ENCODE data around the gene BUB3.

The BUB3 gene, protein sequence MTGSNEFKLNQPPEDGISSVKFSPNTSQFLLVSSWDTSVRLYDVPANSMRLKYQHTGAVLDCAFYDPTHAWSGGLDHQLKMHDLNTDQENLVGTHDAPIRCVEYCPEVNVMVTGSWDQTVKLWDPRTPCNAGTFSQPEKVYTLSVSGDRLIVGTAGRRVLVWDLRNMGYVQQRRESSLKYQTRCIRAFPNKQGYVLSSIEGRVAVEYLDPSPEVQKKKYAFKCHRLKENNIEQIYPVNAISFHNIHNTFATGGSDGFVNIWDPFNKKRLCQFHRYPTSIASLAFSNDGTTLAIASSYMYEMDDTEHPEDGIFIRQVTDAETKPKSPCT

DNA sequence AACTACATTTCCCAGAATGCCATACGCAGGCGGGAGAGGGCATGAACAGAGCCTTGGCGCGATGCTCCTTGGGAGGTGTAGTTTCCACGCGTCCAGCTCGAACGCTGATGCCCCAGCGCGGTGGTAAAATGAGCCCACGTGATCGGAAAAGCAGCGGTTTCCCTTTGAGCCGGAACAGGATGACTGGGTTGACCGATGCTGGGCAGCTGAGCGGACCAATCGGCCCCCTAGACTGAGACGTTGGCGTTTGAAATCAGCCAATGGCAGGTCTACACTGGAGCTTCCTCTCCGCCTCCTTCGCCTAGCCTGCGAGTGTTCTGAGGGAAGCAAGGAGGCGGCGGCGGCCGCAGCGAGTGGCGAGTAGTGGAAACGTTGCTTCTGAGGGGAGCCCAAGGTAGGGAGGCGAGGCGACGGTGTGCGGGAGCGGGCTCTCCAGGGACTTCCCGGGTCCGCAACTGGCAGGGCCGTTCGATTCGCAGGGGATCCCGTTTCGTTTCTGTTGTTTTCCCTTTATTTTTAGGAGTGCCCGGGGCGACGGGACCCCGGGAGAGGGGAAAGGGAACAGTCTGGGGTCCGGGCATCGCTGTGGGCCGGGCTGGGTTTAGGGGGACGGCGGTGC, at the start of gene BUB3:
TSS of gene BUB3 (plus strand) at position 311 of the 619 bp plus-strand sequence. CDS start 516 bp downstream, outside the sequence.
- DNase-seq, result peak; percentile 92 to 95

DNA sequence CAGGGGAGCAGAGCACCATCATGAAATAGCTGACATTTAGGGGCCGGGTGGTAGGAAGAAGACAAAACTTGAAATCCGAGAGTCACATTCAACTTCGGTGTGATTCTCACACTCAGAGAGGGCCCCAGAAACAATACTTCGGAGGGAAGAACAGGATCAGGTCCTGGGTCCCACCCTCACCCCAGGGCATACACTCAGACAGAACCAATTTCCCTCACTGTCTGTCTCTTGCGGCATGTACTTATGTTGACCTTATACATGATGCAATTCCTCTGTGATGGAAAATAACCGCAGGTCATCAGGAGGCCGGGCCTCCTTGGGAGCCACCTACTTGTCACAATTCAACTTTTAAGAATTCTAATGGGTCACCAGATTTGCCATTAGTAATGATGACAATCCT, 44.7 kb upstream of the BUB3 start:
- no peak for DNase-seq

DNA sequence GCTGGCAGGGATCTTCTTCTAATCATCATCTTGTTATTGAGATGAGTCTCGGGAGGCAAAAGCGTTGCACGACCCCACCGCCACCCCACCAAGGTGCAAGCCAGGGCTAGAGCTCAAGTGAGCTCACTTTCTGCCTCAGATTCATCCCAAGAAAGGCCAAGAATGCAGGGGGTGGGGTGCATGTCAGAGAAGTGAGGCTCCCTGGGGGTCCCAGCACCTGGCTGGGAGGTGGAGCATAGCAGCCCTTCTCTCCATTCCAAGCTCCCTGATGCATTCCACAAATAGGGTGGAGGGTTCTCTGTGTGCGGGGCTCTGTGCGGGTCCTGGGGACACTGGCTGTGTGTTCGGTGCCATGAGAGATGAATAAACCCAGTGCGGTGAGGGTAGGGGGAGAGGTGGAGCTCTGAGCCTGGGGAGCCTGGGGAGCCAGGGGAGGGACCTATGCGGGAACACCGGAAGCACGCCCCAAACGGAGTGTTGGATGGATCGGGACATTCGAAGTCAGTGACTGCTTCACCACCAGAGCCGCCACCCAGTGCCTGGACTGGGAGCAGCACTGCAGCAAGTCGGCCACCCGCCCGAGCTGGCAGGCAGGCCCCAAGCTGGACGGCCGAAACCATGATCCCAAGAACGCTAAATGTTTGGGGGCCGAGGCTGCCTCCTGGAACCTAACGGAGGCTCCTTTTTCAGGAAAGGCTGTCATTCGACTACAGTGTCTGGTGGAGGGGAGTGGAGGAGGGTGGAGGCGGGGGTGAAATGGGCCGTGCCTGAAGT, 36.4 kb upstream of the BUB3 start:
- no peak for DNase-seq

DNA sequence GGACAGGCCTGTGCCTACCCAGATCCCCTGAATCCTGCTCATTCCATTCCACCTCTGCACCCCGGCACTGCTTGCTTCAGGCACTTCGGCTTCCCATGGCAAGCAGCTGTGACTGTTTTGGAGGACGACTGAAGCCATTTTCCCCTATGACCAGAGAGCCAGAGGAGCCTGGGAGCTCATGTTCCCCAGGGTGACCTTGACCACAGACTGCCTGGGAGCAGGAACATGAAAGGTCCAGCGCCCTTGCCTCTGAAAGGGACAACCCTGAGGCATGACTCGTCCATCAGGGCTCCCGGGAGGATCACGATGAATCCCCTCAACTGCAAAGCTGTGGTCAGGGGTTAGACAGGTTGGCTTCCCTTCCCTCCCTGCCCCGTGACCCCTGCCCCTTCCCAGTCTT, 35.1 kb upstream of the BUB3 start:
- no peak for DNase-seq

DNA sequence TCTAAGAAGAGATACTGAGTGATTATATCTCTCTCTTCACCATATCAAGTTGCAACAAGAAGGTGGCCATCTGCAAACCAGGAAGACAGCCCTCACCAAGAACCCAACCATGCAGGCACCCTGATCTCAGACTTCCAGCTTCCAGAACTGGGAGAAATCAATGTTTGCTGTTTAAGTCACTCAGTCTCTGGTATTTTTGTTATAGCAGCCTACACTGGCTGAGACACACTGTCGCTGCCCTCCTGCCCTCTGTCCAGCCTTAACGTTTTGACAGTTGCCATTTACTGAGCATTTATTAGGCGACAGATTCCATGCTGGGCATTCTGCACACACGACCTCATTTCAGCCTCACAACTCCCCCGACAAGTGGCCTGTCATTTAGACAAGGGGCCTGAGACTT, 28.0 kb upstream of the BUB3 start:
- no peak for DNase-seq

DNA sequence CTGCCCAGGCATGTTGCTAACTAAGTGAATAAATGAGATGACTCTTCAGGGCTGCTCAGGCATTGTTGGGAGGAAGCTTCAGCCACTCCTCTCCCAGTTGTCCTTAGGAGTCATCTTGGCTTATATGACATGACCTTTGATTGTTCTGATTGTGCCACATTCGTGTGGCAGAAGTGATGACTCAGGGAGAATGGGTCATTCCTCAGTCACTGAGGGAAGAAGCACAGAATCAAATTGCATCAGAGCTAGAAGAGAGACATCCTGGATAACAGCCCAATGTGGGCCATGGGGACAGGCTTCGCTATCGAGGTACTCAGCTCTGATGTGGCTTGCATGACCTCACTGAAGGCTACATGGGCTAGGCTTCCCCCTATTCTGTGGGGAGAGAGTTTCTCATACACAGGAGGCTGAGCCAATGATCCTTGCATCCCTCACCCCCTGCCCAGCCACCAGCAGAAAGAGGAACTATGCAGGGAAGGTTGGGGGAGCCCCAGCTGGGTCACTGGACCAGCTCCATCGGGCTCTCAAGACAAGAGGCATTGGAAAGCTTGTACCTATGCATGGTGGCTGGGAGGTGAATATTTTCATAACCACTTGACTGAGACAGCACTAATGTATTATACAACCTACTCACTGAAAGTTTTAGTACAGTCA, 24.5 kb upstream of the BUB3 start:
- no peak for DNase-seq

DNA sequence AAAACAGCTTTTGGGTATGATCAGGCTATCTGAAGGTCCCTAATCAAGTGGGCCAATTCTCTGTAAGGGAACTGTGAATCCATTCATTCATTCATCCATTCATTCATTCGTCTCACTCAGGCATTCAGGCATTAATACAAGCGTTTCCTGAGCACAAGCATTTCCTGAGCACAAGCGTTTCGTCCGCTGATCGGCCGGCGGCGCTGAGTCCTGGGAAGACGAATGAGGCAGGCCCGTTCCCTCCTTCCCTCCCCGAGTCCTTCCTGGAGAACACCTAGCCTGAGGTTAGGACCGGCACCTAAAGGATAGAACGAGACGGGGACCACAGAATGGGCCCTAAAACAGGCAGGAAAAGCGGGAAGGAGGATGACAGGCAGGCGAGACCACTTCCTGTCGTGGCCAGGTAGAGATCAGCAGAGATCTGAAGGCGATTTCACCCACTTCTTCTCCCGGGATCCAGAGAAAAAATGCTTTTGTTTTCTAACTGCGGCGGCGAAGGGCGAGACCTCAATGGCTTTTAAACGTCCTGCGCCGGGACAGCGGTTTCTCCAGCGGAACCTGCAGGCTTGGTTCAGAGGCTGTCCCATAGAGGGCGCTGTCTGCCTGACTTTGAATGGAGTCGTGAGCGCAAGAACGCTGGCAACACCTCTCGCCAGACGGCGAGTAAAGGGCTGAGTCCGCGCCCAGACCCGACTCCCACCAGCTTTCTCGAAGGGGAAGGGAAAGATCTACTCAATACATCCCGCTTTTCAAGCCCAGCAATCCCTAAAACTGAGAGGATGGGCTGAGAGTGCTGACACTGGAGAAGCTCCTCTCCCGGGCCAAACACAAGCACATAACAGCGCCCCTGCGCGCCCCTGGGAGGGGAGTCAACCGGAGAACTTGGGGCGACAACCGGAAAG, 21.4 kb upstream of the BUB3 start:
- peak; percentile 92 to 94 for DNase-seq

DNA sequence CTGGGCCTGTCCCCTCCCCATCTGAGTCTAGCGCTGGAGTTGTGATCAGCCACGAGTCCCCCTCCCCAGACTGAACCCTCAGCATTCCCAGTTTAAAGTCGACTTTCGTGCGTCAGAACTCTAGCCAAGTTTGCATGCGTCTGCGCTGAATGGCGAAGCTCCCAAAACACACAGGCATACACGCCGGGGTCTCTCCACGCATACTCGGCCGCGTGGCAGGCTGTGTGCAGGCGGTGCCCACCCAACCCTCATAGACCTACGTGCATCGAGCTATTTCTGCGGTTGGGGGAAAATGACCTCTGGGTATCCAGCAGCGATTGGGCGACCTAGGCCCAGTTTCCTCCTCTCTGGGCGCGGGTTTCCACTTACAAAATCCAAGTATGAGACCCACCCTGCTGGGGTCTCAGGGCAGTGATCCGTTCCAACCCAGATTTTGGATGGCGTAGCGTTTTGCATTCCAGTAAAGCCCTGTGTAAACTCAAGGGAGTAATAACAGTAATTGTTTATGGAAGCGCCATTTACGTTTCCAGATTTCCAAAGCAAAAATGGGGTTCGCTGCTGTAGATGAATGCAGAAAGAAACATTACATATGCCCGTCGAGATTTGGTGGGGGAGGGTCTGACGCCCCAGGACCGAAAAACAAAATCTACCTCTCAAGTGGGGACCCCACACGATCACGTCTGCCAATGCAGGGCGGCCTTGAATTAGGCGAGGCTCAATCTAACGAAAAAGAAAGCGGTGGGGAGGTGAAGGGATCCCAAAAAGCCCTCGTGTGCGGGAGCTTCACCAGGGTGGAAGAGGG, 20.5 kb upstream of the BUB3 start:
- no peak for DNase-seq

DNA sequence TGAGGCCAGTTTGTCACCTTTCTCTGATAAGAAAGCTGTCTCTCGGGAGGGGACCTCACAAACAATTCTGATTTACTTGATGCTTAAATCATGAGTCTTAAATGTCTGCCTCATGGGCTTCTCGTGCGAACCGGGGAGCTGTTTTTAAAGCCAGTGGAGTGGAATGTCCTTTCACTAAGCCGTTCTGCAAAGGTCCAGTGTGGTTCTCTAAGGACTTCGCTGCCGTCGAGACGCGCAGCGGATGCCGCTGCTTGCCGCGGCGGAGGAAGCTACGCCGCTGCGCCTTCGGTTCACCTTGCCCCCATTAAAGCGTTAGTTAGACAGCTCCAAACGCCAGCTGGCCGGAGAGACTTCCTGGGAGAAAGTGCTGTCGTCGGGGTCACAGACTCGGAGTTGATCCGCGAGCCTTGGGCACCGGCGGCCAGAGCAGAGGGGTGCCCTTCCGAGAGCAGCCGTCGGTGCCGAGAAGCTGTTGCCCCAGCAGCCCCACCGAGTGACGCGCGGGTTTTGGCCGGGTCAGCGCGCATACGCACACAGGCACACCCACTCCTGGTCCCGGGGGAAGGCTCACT, 19.8 kb upstream of the BUB3 start:
- DNase-seq, result peak; percentile 35 to 43

DNA sequence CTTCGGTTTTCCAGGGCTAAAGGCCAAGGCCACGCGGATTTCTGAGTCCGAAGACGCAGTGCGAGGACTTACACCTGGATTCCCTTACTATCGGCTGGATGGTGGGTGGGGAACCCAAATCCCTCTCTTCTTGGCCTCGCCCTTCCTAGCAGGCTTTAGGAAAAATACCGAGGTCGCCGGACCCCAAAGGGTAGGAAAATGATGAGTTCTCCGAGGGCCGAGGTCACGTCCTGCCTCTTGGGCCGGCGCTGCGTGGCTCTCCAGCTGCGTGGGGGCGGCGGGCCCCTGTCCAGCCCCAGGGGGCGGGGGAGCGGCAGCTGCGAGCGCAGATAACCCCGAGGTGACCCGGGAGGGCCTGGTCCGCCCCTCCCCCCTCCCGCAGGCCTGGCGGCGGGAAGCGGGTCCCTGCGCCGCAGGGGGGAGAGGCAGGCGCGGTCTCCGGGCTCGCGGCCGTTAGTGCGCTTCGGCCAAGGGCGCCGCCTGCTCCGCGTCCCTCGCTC, 19.2 kb upstream of the BUB3 start:
- DNase-seq, result no peak

DNA sequence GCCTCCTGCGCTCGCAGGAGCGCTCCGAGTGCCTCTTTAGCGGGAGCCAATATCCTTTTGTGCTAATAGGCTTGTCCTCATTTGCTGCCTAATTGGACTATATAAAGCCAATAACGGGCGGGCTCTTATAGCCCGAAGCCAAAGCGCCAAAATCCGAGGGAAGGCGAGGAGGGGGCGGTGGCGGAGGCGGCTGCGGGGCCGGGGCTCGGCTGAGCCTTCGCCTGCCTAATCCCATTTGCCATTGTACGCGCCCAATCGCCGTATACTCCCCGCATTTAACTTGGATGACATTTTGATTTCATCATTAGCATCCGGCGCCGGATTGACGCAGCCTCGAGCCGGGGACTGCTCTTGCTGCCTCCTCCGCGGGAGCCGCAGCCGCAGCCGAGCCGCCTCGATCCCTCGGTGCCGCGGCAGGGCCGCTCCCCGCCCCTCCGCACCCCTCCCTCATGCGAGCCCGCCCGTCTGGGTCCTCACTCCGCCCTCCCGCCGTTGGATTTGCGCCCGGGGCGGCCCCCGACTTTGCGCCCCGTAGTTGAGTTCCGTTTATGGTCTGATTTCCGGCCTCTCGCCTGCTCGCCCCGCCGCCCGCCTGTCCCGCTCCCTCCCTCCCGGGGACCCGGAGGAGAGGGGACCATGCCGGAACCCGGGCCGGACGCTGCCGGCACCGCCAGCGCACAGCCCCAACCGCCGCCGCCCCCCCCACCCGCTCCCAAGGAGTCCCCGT, 18.6 kb upstream of the BUB3 start, which contains the start of gene HMX3:
TSS of gene HMX3 (plus strand) at position 556 of the 727 bp plus-strand sequence. CDS start at position 637, 81 bp downstream.
- peak; percentile 65 to 71 for DNase-seq

DNA sequence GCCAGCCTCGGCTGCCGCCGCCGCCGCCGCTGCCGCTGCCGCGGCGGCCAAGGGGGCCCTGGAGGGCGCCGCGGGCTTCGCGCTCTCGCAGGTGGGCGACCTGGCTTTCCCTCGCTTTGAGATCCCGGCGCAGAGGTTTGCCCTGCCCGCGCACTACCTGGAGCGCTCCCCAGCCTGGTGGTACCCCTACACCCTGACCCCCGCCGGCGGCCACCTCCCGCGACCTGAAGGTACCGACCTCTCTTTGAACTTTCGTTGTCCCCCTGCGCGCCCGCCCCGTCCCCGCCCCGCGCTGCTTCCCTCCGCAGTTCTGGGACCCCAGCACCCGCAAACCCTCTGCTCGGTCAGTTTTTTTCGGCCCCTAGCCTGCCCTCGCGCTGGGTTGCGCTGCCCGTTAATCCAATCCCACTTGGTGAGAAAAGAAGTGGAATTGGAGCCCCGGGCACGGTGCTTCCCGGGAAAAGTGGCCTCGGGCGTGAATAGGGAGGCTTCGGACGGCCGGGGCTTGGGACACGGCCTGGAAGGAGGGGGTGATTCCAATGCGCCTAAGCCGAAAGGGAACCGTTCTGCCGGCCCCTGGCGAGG, 17.9 kb upstream of the BUB3 start:
- peak; percentile 29 for DNase-seq

DNA sequence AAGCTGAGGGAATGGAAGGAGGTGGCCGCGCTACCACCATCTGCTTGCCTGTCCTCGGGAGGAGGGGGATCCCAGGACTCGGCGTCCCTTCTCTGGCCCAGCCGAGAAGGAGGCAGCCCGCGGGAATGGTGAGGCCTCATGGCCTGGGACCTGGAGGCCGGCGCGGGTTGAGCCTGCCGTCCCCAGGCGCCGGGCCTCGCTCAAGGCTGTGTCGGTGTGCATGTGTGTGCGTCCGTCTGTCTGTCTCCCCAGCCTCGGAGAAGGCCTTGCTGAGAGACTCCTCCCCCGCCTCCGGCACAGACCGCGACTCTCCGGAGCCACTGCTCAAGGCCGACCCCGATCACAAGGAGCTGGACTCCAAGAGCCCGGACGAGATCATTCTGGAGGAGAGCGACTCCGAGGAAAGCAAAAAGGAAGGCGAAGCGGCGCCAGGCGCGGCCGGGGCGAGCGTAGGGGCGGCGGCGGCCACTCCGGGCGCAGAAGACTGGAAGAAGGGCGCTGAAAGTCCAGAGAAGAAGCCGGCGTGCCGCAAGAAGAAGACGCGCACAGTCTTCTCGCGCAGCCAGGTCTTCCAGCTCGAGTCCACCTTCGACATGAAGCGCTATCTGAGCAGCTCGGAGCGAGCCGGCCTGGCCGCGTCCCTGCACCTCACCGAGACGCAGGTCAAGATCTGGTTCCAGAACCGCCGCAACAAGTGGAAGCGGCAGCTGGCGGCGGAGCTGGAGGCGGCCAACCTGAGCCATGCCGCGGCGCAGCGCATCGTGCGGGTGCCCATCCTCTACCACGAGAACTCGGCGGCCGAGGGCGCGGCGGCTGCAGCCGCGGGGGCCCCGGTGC, 17.2 kb upstream of the BUB3 start:
- DNase-seq, result peak; percentile 68 to 70

DNA sequence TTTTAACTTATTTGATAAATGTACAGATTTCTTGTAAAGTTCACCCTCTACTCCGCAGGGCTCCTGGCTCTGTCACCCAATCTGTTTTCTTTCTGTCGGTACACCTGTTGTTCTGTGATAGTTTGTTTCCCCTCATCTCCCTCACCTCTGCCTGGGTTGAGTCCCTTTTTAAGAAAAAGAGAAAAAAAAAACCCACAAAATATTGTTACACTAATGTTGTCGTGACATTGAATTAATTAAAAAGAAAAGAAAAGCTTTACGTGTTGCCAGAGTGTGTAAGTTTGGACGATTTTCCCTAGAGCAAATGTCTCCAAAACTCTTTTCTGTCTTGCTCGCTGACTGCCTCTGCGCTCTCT, 15.1 kb upstream of the BUB3 start:
- DNase-seq, result no peak

DNA sequence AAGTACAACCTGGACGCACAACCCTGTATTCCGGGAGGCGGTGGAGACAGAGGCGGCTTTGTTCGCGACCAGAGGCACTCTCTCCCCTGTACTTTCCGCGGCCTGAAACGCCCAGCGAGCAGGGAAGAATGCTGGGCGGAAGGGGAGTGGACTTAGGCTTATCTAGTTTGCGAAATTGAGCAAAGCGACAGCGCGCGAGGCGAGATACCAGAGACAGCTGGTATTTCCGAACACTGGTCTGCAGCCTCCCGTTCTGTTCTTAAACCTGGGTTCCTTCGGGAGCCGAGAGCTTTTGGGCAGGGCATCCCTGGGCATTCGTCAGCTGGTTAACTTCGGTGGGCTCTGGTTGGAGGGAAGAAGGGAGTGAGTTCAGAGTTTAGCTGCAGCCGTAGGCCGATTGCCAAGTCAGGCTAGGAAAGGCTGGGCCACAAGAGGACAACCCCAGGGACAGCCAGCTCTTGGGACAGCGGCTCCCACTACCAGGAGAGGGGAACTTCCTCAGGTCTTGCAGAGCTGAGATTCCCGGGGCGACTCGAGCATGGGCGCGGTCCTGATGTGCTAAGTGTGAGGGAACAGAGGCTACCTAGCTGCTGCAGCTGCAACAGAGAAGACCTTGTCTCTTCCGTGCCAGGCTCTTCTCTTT, 14.6 kb upstream of the BUB3 start:
- DNase-seq, result peak; percentile 39 to 46

DNA sequence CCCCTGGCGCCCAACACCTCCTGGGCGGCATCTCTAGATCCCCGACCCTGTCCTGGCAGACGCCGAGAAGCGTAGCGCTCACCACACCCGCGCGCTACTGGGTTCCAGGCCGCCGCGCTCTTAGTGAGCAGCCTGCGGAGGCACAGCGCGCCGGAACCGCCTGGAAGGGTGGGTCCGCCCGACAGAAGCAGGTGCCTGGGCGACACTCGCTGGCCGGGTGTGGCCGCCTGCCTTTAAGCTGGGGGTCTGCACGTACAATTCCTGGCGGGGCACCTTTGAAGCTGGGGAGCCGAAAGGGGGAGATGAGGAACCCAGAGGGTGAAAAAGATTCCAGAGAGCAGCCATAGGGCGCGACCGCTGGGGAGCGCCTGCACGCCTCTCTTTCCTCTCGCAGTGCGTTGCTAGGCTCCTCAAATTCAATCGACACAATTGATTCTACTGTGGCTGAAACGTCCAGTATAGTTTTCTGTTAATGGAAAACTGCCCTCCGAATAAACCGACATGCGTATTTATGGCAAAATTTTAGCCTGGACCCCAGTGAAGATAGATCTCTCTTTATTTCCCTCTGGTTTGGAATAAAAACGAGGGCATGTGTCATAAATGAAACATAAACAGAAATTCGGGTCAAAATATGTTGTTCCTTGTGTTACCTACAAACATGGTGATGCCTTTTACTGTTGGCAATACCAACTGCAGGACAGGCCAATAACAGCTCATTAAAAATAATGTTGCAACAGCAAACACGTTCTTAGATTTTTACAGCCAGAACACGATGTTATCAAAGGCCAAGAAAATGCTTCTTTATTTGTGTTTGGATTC, 13.8 kb upstream of the BUB3 start:
- peak; percentile 46 to 57 for DNase-seq

DNA sequence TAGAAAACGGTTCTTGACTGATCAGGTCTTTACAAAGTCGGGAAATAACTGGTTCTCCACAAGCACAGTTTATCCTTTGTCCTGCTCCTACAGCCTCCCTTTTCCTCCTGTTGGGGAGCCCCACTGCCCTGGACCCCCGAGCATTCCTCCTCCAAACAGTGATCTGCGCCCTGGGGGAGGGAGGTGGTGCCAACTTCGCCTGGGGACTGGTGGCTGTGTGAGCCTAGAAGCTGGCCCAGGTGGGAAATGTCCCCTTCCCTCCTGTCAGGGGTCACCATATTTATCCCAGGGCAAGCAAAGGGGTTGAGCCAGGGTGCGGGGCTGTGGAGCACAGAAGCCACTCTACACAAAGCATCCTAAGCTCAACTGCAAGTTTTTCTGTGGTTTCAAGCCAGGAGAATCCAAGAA, 13.2 kb upstream of the BUB3 start:
- DNase-seq, result no peak
